HepG2 (cell line): ENCODE data around the gene BBC3.

ENCODE experiments used
- CTCF ChIP-seq: sonication (generic); formaldehyde crosslinking; IDR thresholded peaks from 2 replicates; pipeline ENCODE4 v1.5.0; 2020; ENCODE audit warnings: mild to moderate bottlenecking, missing genetic modification reagents, moderate library complexity
- FOXK1 ChIP-seq: sonication (generic); formaldehyde crosslinking; IDR thresholded peaks from 2 replicates; pipeline ENCODE4 v1.4.0; 2020; ENCODE audit warnings: low read depth, missing genetic modification reagents, borderline replicate concordance
- FOXM1 ChIP-seq: sonication (generic); formaldehyde crosslinking; IDR thresholded peaks from 2 replicates; pipeline ENCODE4 v1.5.0; 2020; ENCODE audit warnings: missing genetic modification reagents
- PHF5A ChIP-seq: IDR thresholded peaks from one replicate; pipeline ENCODE4 v1.6.1; 2018; ENCODE audit warnings: low read depth, missing genetic modification reagents; ENCODE audit not compliant: unreplicated experiment
- TEAD2 ChIP-seq: sonication (generic); formaldehyde crosslinking; IDR thresholded peaks from 2 replicates; pipeline ENCODE4 v1.9.0; 2021; ENCODE audit warnings: missing genetic modification reagents
- ZBTB40 ChIP-seq, 2 experiments: fragments of 450-650 bp in 1 of 2; sonication (generic) in 1 of 2; formaldehyde crosslinking in 1 of 2; IDR thresholded peaks; 2 replicates each; pipeline versions ENCODE4 v1.6.1 to v1.8.0; 2016 to 2022; ENCODE audit warnings: antibody characterized with exemption in 1 of 2, mild to moderate bottlenecking in 1 of 2, missing genetic modification reagents in 1 of 2
- ZC3H4 ChIP-seq: sonication (generic); formaldehyde crosslinking; IDR thresholded peaks from 2 replicates; pipeline ENCODE4 v1.4.0; 2020; ENCODE audit warnings: missing genetic modification reagents, borderline replicate concordance
- ZFP37 ChIP-seq: sonication (generic); formaldehyde crosslinking; IDR thresholded peaks from 2 replicates; pipeline ENCODE4 v1.4.0; 2020; ENCODE audit warnings: missing genetic modification reagents, borderline replicate concordance
- ZFX ChIP-seq: sonication (generic); formaldehyde crosslinking; IDR thresholded peaks from 2 replicates; pipeline ENCODE4 v1.4.0; 2020; ENCODE audit warnings: mild to moderate bottlenecking, low read depth, missing genetic modification reagents, moderate library complexity
- ZNF121 ChIP-seq: sonication (generic); formaldehyde crosslinking; IDR thresholded peaks from 2 replicates; pipeline ENCODE4 v1.5.0; 2020; ENCODE audit warnings: mild to moderate bottlenecking, missing genetic modification reagents
- ZNF558 ChIP-seq: sonication (generic); formaldehyde crosslinking; IDR thresholded peaks from 2 replicates; pipeline ENCODE4 v1.9.0; 2022; ENCODE audit warnings: mild to moderate bottlenecking, missing genetic modification reagents, borderline replicate concordance
- ZNF670 ChIP-seq: sonication (generic); formaldehyde crosslinking; IDR thresholded peaks from 2 replicates; pipeline ENCODE4 v1.8.0; 2022; ENCODE audit warnings: mild to moderate bottlenecking, missing genetic modification reagents, borderline replicate concordance
- ZNF777 ChIP-seq: sonication (generic); formaldehyde crosslinking; IDR thresholded peaks from 2 replicates; pipeline ENCODE4 v1.4.0; 2020; ENCODE audit warnings: missing genetic modification reagents

GRCh38 chr19:47215581-47215980 lies 15.4 kb downstream of the BBC3 start:
- TF ChIP-seq ZNF670 (CRISPR knock-in tag) (no peak), FOXK1 (CRISPR knock-in tag) (no peak), ZNF777 (CRISPR knock-in tag) (no peak), TEAD2 (CRISPR knock-in tag) (no peak), ZFX (no peak), ZNF558 (CRISPR knock-in tag) (no peak), ZBTB40 (IDR thresholded peaks at IDR 0.05) (no peak), ZBTB40 (CRISPR knock-in tag; IDR thresholded peaks at IDR 0.05) (no peak), FOXM1 (no peak), ZC3H4 (CRISPR knock-in tag) (no peak), PHF5A (CRISPR knock-in tag) (no peak), CTCF (CRISPR knock-in tag) (no peak), ZFP37 (CRISPR knock-in tag) (no peak), ZNF121 (CRISPR knock-in tag) (no peak)
